Liver (tissue), 9 donors: ENCODE results near the gene GLT8D2. TPM values are rescaled to one million over a fixed set of nuclear protein-coding genes. Genes with fewer than 3 reads are reported as not detected.
A peak's percentile ranks its signal among the peaks of the same experiment; 100 is the strongest.

Experiments used
- DNase-seq: peaks from one replicate; pipeline ENCODE4 v3.0.0-alpha.2; 2017; ENCODE audit warnings: low spot score
- H3K27ac ChIP-seq, 2 donors: one replicate each; pipeline ENCODE4 v1.7.0; 2013; ENCODE audit warnings: inconsistent platforms in 2 of 2, low read length in 2 of 2, control low read depth in 1 of 2, low read depth in 1 of 2, mild to moderate bottlenecking in 1 of 2
- H3K27me3 ChIP-seq, 4 donors: one replicate each; pipeline versions ENCODE4 v1.6.1 to v1.7.0; 2013; ENCODE audit warnings: low read length in 3 of 4, inconsistent platforms in 1 of 4, mild to moderate bottlenecking in 1 of 4, moderate library complexity in 1 of 4; ENCODE audit not compliant: control insufficient read depth in 4 of 4, insufficient read depth in 4 of 4
- H3K36me3 ChIP-seq, 4 donors: one replicate each; pipeline versions ENCODE4 v1.6.1 to v1.7.0; 2013; ENCODE audit warnings: low read length in 3 of 4, mild to moderate bottlenecking in 3 of 4, low read depth in 1 of 4, moderate library complexity in 1 of 4; ENCODE audit not compliant: control insufficient read depth in 4 of 4, insufficient read depth in 3 of 4
- H3K4me1 ChIP-seq, 4 donors: one replicate each; pipeline versions ENCODE4 v1.6.1 to v1.7.0; 2013; ENCODE audit warnings: low read length in 3 of 4, mild to moderate bottlenecking in 3 of 4, moderate library complexity in 1 of 4; ENCODE audit not compliant: control insufficient read depth in 4 of 4, insufficient read depth in 4 of 4
- H3K4me3 ChIP-seq, 3 donors: one replicate each; pipeline versions ENCODE4 v1.6.1 to v1.7.0; 2013; ENCODE audit warnings: low read length in 3 of 3, control low read depth in 1 of 3, low read depth in 1 of 3, mild to moderate bottlenecking in 1 of 3
- H3K9ac ChIP-seq, 2 donors: one replicate each; pipeline ENCODE4 v1.7.0; 2013; ENCODE audit warnings: low read length in 2 of 2, mild to moderate bottlenecking in 2 of 2, moderate library complexity in 2 of 2, control low read depth in 1 of 2, low read depth in 1 of 2
- H3K9me3 ChIP-seq, 4 donors: one replicate each; pipeline versions ENCODE4 v1.6.1 to v1.7.0; 2013; ENCODE audit warnings: low read length in 3 of 4; ENCODE audit not compliant: control insufficient read depth in 4 of 4
- EGR1 ChIP-seq, 2 donors: IDR thresholded peaks; 2 replicates each; pipeline ENCODE4 v1.6.1; 2016 to 2018; ENCODE audit warnings: antibody characterized with exemption in 2 of 2, low read depth in 2 of 2
- FOXA1 ChIP-seq: IDR thresholded peaks from 2 replicates; pipeline ENCODE4 v1.6.1; 2016; ENCODE audit warnings: antibody characterized with exemption
- GABPA ChIP-seq, 2 donors: IDR thresholded peaks in 1 of 2; conservative IDR thresholded peaks in 1 of 2; 2 replicates each; pipeline ENCODE4 v1.6.1; 2016; ENCODE audit warnings: antibody characterized with exemption in 2 of 2, mild to moderate bottlenecking in 1 of 2, moderate library complexity in 1 of 2
- HNF4A ChIP-seq, 2 donors: conservative IDR thresholded peaks; 2 replicates each; pipeline ENCODE4 v1.6.1; 2016; ENCODE audit warnings: antibody characterized with exemption in 2 of 2, mild to moderate bottlenecking in 2 of 2
- NR2F2 ChIP-seq: IDR thresholded peaks from 2 replicates; pipeline ENCODE4 v1.6.1; 2016; ENCODE audit warnings: antibody characterized with exemption
- RXRA ChIP-seq, 2 donors: IDR thresholded peaks; 2 replicates each; pipeline ENCODE4 v1.6.1; 2017 to 2018; ENCODE audit warnings: antibody characterized with exemption in 2 of 2, mild to moderate bottlenecking in 1 of 2
- TAF1 ChIP-seq: conservative IDR thresholded peaks from 2 replicates; pipeline ENCODE4 v1.6.1; 2016; ENCODE audit warnings: antibody characterized with exemption, mild to moderate bottlenecking
- WGBS: extraction: QIAGEN DNeasy Blood & Tissue Kit; methylation state at CpG from one replicate; pipeline ENCODE4 v1.1.7; 2013; 5-methylcytosine and 5-hydroxymethylcytosine counted together
- polyA plus RNA-seq, 2 donors: library from polyadenylated mRNA; stranded (reverse) in 1 of 2; unstranded in 1 of 2; fragments of 200-250 nt in 1 of 2; fragments of >200 nt in 1 of 2; fragmentation: Nextera tagmentation in 1 of 2; extraction: Ambion mirVana in 1 of 2; gene quantifications; one replicate each; pipeline versions ENCODE4 v1.2.1 to v1.2.3, GENCODE V29; 2013 to 2015
- total RNA-seq, 2 donors: library from RNA; depleted of rRNA; stranded (reverse); fragments of >200 nt; gene quantifications; one replicate each; pipeline ENCODE4 v1.2.3, GENCODE V29; 2014
- TF ChIP-seq, protein P1 (sequence below): IDR thresholded peaks from 2 replicates; pipeline ENCODE4 v1.6.1; 2016; ENCODE audit warnings: antibody characterized with exemption, mild to moderate bottlenecking
- TF ChIP-seq, protein P2 (sequence below): IDR thresholded peaks from 2 replicates; pipeline ENCODE4 v1.6.1; 2016; ENCODE audit warnings: antibody characterized with exemption
- TF ChIP-seq, protein P3 (sequence below): IDR thresholded peaks from 2 replicates; pipeline ENCODE4 v1.6.1; 2016; ENCODE audit warnings: antibody characterized with exemption
- TF ChIP-seq, protein P4 (sequence below): fragments of 150-350 bp; IDR thresholded peaks from 2 replicates; pipeline ENCODE4 v1.5.1; 2017; ENCODE audit warnings: improper control_type of control experiment, low read depth, low read length; ENCODE audit not compliant: missing input control
- donor health status: healthy.
- donor health status: healthy.
- donor health status: healthy.
- donor health status: healthy.
- donor health status: healthy.

The GLT8D2 gene
- total and polyA plus RNA-seq, 4 donors = 0.79 to 1.4 (median 1.2) TPM

DNA sequence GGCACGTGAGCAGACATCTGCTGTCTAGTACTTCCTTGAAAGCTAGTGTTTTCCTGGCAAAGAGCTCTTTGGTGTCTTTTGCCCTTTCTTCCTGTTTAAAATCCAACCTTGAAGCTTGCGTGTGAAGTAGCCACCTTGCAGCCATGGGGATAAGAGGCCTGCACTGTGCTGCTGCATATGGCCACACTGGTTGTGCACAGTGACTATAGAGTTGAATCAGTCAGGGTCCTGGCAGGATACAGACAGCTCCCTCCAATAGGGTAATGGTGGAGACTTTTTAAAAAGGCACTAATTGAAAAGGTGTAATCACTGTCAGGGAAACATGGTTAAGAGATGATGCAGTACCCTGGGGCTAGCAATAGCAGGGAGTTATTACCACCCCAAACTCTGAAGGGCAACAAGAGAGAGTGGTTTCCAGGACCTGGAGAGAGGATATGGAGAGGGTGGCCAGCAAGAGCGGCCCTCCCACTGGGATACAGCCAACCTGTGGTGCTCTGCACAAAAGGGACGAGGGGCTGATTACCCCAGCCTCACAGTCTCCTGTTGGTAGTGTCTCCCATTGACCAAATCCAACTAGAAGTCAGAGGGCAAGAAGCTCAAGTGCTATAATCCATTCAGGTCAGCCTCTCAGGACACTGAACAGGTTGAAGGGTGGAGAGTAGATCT lies 4.8 kb upstream of the GLT8D2 start:
- peaks cover 0 to 23% (median 17%) of the 10 kb centered on the region in 4 donors for H3K4me1 ChIP-seq

DNA sequence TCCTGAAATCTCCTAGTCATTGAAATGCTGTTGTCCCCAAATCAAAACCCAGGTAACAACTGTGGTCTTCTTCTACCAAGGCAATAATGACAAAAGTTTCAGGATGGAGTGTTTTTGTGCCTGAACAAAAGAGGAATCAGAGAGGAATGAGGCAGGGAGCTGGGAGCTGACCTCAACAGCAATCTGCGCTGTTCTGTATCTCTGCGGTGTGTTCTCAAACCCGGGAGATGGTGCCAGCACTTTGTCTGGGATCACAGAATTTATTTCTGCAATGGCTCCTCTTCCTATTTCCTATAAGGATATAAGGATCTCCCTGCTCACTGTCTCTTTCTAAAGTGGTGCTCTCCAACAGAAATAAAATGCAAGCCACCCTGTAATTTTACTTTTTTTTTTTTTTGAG lies 449 bp upstream of the GLT8D2 start:
- no peak for TF ChIP-seq NR2F2
- TF ChIP-seq, protein P1, sequence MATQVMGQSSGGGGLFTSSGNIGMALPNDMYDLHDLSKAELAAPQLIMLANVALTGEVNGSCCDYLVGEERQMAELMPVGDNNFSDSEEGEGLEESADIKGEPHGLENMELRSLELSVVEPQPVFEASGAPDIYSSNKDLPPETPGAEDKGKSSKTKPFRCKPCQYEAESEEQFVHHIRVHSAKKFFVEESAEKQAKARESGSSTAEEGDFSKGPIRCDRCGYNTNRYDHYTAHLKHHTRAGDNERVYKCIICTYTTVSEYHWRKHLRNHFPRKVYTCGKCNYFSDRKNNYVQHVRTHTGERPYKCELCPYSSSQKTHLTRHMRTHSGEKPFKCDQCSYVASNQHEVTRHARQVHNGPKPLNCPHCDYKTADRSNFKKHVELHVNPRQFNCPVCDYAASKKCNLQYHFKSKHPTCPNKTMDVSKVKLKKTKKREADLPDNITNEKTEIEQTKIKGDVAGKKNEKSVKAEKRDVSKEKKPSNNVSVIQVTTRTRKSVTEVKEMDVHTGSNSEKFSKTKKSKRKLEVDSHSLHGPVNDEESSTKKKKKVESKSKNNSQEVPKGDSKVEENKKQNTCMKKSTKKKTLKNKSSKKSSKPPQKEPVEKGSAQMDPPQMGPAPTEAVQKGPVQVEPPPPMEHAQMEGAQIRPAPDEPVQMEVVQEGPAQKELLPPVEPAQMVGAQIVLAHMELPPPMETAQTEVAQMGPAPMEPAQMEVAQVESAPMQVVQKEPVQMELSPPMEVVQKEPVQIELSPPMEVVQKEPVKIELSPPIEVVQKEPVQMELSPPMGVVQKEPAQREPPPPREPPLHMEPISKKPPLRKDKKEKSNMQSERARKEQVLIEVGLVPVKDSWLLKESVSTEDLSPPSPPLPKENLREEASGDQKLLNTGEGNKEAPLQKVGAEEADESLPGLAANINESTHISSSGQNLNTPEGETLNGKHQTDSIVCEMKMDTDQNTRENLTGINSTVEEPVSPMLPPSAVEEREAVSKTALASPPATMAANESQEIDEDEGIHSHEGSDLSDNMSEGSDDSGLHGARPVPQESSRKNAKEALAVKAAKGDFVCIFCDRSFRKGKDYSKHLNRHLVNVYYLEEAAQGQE = no peak
- no peak for TF ChIP-seq HNF4A (conservative IDR thresholded peaks at IDR 0.05)
- TF ChIP-seq, protein P2, sequence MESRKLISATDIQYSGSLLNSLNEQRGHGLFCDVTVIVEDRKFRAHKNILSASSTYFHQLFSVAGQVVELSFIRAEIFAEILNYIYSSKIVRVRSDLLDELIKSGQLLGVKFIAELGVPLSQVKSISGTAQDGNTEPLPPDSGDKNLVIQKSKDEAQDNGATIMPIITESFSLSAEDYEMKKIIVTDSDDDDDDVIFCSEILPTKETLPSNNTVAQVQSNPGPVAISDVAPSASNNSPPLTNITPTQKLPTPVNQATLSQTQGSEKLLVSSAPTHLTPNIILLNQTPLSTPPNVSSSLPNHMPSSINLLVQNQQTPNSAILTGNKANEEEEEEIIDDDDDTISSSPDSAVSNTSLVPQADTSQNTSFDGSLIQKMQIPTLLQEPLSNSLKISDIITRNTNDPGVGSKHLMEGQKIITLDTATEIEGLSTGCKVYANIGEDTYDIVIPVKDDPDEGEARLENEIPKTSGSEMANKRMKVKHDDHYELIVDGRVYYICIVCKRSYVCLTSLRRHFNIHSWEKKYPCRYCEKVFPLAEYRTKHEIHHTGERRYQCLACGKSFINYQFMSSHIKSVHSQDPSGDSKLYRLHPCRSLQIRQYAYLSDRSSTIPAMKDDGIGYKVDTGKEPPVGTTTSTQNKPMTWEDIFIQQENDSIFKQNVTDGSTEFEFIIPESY = no peak
- no peak for TF ChIP-seq FOXA1
- TF ChIP-seq GABPA (IDR thresholded peaks at IDR 0.05 in 1 of 2, conservative IDR thresholded peaks at IDR 0.05 in 1 of 2) = no peak
- TF ChIP-seq, protein P3, sequence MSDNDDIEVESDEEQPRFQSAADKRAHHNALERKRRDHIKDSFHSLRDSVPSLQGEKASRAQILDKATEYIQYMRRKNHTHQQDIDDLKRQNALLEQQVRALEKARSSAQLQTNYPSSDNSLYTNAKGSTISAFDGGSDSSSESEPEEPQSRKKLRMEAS = no peak
- no peak for TF ChIP-seq TAF1
- no peak for TF ChIP-seq EGR1 (IDR thresholded peaks at IDR 0.05; ENCODE audit: low read depth in 2 of 2)
- TF ChIP-seq, protein P4, sequence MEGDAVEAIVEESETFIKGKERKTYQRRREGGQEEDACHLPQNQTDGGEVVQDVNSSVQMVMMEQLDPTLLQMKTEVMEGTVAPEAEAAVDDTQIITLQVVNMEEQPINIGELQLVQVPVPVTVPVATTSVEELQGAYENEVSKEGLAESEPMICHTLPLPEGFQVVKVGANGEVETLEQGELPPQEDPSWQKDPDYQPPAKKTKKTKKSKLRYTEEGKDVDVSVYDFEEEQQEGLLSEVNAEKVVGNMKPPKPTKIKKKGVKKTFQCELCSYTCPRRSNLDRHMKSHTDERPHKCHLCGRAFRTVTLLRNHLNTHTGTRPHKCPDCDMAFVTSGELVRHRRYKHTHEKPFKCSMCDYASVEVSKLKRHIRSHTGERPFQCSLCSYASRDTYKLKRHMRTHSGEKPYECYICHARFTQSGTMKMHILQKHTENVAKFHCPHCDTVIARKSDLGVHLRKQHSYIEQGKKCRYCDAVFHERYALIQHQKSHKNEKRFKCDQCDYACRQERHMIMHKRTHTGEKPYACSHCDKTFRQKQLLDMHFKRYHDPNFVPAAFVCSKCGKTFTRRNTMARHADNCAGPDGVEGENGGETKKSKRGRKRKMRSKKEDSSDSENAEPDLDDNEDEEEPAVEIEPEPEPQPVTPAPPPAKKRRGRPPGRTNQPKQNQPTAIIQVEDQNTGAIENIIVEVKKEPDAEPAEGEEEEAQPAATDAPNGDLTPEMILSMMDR = no peak
- no peak for DNase-seq
- Histone ChIP-seq H3K27ac (no peak overlapping the region), H3K4me1 (peaks cover 0 to 9% (median 3%) of the 10 kb centered on the region in 4 donors), H3K27me3 (peaks cover 0 to 7% (median 2%) of the 10 kb centered on the region in 4 donors), H3K4me3 (peak overlapping the region in 1 of 3 donors; percentile 34), H3K36me3 (no peaks in the 10 kb centered on the region), H3K9ac (no peak overlapping the region), H3K9me3 (no peaks in the 10 kb centered on the region)
- WGBS = 62% methylated on average over 3 of the region's 3 CpGs

More for the DNA sequence above, 4.8 kb upstream of the GLT8D2 start:
- TF ChIP-seq RXRA (IDR thresholded peaks at IDR 0.05) (no peak), GABPA (IDR thresholded peaks at IDR 0.05 in 1 of 2, conservative IDR thresholded peaks at IDR 0.05 in 1 of 2) (no peak), TAF1 (no peak)
- Histone ChIP-seq H3K36me3 (no peaks in the 10 kb centered on the region), H3K9ac (no peak overlapping the region), H3K4me3 (no peak overlapping the region), H3K27me3 (peaks cover 0 to 3% (median 0%) of the 10 kb centered on the region in 4 donors), H3K9me3 (no peaks in the 10 kb centered on the region), H3K27ac (no peak overlapping the region)
- 89% methylated on average over 4 of the region's 4 CpGs for WGBS
- DNase-seq = no peak
